Osteocyte (in vitro differentiated cells): Measurements from ENCODE around the gene GPLD1. TPM values are rescaled to one million over a fixed set of nuclear protein-coding genes. Genes with fewer than 3 reads are reported as not detected.
"Not testable (repeated sequence)": the region's sequence is repeated elsewhere in the genome, so short reads cannot be mapped to it uniquely, and the experiment has no call there.

ENCODE experiments used
- DNase-seq: peaks from one replicate; pipeline ENCODE4 v3.0.0; 2021; ENCODE audit warnings: mixed read lengths; ENCODE audit not compliant: unreplicated experiment; ENCODE audit errors: extremely low spot score
- H3K27ac Mint-ChIP-seq: one replicate; pipeline ENCODE4 v1.8.0; 2021; ENCODE audit warnings: mild to moderate bottlenecking, mixed read lengths; ENCODE audit not compliant: unreplicated experiment
- H3K27me3 Mint-ChIP-seq: one replicate; pipeline ENCODE4 v1.8.0; 2021; ENCODE audit warnings: mixed read lengths; ENCODE audit not compliant: unreplicated experiment
- H3K36me3 Mint-ChIP-seq: one replicate; pipeline ENCODE4 v1.8.0; 2021; ENCODE audit warnings: mixed read lengths; ENCODE audit not compliant: unreplicated experiment
- H3K4me1 Mint-ChIP-seq: one replicate; pipeline ENCODE4 v1.8.0; 2021; ENCODE audit warnings: mixed read lengths; ENCODE audit not compliant: unreplicated experiment
- H3K4me3 Mint-ChIP-seq: one replicate; pipeline ENCODE4 v1.8.0; 2021; ENCODE audit warnings: mild to moderate bottlenecking, moderate library complexity, mixed read lengths; ENCODE audit not compliant: unreplicated experiment
- H3K9me3 Mint-ChIP-seq: one replicate; pipeline ENCODE4 v1.8.0; 2021; ENCODE audit warnings: mixed read lengths; ENCODE audit not compliant: unreplicated experiment
- total RNA-seq: library from RNA; stranded (reverse); gene quantifications from 2 replicates; pipeline ENCODE4 v1.2.1, GENCODE V29; 2021
- TF ChIP-seq, protein P1 (sequence below): fragments of 200-600 bp; sonication (generic); IDR thresholded peaks from 2 replicates; pipeline ENCODE4 v1.5.0; 2021; ENCODE audit warnings: antibody characterized with exemption, mild to moderate bottlenecking, moderate library complexity

GPLD1 gene
- total RNA-seq, 1 donor from 2014 or later = 1.9 TPM

DNA sequence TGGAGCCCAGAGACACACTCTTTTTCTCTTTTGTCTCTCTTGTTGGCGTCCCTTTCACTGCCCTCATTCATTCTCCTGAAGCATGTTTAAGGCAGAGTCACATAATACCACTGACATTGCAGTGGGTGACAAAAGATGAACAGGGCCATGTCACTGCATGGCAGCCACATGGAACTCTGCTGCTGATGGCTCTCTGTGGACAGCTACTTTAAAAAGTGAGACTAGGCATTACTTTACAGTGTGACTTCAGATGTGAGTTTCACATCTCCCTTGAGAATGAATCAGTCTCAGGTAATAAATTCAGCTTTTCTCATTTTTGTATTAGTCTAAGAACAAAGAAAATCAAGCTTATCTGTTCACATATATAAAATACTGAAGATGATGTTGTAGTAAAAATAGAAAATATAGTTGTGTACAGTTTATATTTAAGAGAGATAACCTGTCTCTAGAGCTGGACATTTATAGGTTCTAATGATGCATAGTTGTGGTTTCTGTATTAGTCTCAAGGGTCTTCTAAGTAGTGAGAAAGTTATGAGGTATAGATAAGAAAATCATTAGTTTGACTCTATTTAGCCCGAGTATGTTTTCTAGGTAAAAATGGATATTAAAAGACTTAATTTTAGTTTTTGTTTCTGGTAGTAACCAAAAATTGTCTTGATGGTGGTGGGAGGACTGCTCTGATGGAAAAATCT is 80.5 kb downstream of the GPLD1 start:
- DNase-seq = no peak
- H3K27ac Mint-ChIP-seq = no peak overlapping the region
- H3K27me3 Mint-ChIP-seq = no peaks in the 10 kb centered on the region
- H3K9me3 Mint-ChIP-seq = no peaks in the 10 kb centered on the region
- TF ChIP-seq, protein P1, sequence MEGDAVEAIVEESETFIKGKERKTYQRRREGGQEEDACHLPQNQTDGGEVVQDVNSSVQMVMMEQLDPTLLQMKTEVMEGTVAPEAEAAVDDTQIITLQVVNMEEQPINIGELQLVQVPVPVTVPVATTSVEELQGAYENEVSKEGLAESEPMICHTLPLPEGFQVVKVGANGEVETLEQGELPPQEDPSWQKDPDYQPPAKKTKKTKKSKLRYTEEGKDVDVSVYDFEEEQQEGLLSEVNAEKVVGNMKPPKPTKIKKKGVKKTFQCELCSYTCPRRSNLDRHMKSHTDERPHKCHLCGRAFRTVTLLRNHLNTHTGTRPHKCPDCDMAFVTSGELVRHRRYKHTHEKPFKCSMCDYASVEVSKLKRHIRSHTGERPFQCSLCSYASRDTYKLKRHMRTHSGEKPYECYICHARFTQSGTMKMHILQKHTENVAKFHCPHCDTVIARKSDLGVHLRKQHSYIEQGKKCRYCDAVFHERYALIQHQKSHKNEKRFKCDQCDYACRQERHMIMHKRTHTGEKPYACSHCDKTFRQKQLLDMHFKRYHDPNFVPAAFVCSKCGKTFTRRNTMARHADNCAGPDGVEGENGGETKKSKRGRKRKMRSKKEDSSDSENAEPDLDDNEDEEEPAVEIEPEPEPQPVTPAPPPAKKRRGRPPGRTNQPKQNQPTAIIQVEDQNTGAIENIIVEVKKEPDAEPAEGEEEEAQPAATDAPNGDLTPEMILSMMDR = no peak
- no peak overlapping the region for H3K4me3 Mint-ChIP-seq
- H3K36me3 Mint-ChIP-seq = peaks cover 32% of the 10 kb centered on the region
- peaks cover 9% of the 10 kb centered on the region for H3K4me1 Mint-ChIP-seq

DNA sequence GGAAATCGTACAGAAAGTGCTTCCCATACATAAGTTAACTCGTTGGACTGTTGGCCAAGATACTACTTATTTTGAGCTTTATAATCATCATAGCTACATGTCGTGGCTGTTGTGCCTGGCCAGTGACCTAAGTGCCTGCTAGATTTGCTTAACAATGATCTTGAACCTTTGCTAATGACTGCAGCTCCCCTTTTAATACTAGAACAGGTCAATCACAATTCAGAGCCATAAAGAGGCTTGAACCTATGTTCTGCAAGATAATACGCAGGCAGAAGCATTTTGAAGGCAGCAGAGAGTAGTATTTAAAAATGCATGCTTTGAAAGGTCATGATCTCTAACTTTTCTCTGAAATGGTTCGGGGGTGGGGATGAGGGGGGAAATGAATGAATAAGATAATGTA is 84.1 kb downstream of the GPLD1 start:
- Mint-ChIP-seq H3K4me3 (no peak overlapping the region), H3K27me3 (peaks cover 8% of the 10 kb centered on the region), H3K4me1 (peaks cover 23% of the 10 kb centered on the region), H3K27ac (no peak overlapping the region), H3K9me3 (no peaks in the 10 kb centered on the region), H3K36me3 (peaks cover 16% of the 10 kb centered on the region)
- TF ChIP-seq, protein P1 = no peak
- no peak for DNase-seq

DNA sequence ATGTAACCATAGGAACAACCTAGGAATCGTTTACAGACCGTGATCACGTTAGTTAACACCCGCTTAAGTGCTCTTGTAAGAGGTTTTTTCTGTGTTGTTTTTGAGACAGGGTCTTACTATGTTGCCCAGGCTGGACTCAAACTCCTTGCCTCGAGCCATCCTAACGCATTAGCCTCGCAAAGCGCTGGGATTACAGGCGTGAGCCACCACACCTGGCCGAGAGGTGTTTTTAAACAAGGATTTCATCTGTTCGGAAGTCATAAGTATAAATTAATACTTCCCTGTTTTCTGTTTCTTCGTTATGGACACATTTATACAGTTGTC is 85.9 kb downstream of the GPLD1 start:
- Mint-ChIP-seq H3K4me1 (peaks cover 23% of the 10 kb centered on the region), H3K4me3 (peak overlapping the region; percentile 83), H3K27ac (peak overlapping the region; percentile 43), H3K9me3 (no peaks in the 10 kb centered on the region), H3K36me3 (peaks cover 9% of the 10 kb centered on the region), H3K27me3 (peaks cover 20% of the 10 kb centered on the region)
- DNase-seq = no peak
- TF ChIP-seq, protein P1 = no peak

DNA sequence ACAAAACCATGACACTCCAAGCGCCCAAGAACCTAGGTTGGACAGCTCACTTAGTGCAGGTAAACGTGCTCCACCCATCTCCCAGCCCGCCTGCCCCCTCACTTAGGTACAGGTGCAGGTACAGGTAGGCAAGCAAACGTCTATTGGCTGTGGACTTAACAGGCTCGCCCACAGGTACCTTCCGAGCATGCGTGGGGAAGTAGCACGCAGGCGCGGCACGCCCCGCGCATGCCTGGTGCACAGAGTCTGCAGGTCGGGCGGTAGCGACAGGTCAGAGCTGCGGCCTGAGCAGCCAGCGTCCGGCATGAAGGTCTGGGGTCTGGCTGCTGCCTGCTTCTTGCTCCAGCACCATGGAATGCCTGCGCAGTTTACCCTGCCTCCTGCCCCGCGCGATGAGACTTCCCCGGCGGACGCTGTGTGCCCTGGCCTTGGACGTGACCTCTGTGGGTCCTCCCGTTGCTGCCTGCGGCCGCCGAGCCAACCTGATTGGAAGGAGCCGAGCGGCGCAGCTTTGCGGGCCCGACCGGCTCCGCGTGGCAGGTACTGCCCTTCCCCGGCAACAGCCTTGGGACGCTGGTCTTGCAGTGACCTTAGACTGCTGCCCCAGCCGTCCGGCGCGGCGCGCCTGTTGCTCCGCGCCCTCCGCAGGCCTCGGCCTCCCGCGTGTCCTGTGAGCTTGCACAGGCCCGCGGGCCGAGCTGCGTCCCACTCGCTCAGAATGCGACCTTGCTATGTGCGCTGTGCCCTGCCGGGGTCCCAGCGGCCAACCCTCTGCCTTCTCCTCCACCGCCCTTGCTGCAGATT is 86.5 kb downstream of the GPLD1 start, which contains the start of gene MRS2:
MRS2 (plus strand) TSS at position 240 of the 804 bp plus-strand sequence; CDS start at position 351, 111 bp downstream.
- TF ChIP-seq, protein P1 = no peak
- DNase-seq = peak; percentile 87
- H3K27ac Mint-ChIP-seq = peak within 1 kb of the TSS; percentile 43
- peaks cover 22% of the 10 kb centered on the region for H3K27me3 Mint-ChIP-seq
- no peaks in the 10 kb centered on the region for H3K9me3 Mint-ChIP-seq
- peaks cover 23% of the 10 kb centered on the region for H3K4me1 Mint-ChIP-seq
- H3K36me3 Mint-ChIP-seq = peaks cover 7% of the 10 kb centered on the region
- peak within 1 kb of the TSS; percentile 83 for H3K4me3 Mint-ChIP-seq

DNA sequence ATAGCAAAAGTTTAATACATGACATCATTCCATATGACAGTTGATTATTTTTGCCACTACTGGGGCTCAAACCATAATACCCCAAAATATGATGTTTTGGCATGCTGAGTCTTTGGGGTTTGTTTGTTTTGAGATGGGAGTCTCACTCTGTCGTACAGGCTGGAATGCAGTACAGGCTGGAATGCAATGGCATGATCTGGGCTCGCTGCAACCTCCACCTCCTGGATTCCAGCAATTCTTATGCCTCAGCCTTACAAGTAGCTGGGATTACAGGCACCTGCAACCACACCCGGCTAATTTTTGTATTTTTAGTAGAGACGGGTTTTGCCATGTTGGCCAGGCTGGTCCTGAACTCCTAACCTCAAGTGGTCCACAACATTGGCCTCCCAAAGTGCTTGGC is 87.9 kb downstream of the GPLD1 start:
- TF ChIP-seq, protein P1 = no peak
- no peak for DNase-seq
- peaks cover 6% of the 10 kb centered on the region for H3K36me3 Mint-ChIP-seq

DNA sequence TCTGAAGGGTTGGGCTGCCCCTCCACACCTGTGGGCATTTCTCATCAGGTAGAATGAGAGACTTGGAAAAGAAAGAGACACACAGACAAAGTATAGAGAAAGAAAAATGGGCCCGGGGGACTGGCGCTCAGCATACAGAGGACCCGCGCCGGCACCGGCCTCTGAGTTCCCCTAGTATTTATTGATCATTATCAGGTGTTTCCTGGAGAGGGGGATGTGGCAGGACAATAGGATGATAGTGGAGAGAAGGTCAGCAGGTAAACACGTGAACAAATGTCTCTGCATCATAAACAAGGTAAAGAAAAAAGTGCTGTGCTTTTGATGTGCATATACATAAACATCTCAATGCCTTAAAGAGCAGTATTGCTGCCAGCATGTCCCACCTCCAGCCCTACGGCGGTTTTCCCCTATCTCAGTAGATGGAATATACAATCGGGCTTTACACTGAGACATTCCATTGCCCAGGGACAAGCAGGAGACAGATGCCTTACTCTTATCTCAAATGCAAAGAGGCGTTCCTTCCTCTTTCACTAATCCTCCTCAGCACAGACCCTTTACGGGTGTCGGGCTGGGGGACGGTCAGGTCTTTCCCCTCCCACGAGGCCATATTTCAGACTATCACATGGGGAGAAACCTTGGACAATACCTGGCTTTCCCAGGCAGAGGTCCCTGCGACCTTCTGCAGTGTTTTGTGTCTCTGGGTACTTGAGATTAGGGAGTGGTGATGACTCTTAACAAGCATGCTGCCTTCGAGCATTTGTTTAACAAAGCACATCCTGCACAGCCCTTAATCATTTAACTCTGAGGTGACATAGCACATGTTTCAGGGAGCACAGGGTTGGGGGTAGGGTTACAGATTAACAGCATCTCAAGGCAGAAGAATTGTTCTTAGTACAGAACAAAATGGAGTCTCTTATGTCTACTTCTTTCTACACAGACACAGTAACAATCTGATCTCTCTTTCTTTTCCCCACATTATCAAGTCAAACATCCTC is 89.0 kb downstream of the GPLD1 start:
- Mint-ChIP-seq H3K4me1 (peaks cover 23% of the 10 kb centered on the region), H3K27me3 (peaks cover 35% of the 10 kb centered on the region)
- H3K27ac Mint-ChIP-seq, DNase-seq, H3K9me3 Mint-ChIP-seq, H3K36me3 Mint-ChIP-seq, H3K4me3 Mint-ChIP-seq: not testable (repeated sequence)

More for the DNA sequence above, 87.9 kb downstream of the GPLD1 start:
- no peaks in the 10 kb centered on the region for H3K9me3 Mint-ChIP-seq
- H3K4me1 Mint-ChIP-seq = peaks cover 23% of the 10 kb centered on the region
- no peak overlapping the region for H3K4me3 Mint-ChIP-seq
- H3K27ac Mint-ChIP-seq = no peak overlapping the region
- peaks cover 31% of the 10 kb centered on the region for H3K27me3 Mint-ChIP-seq
